Thyroid gland (tissue), 4 donors: Measurements from ENCODE around the gene DNAJC13.

Experiments used
- POLR2A ChIP-seq, 2 donors: fragments of 450-650 bp; IDR thresholded peaks; one replicate each; pipeline ENCODE4 v1.6.1; 2017; ENCODE audit warnings: antibody characterized with exemption in 2 of 2, mild to moderate bottlenecking in 2 of 2, moderate library complexity in 1 of 2
- TF ChIP-seq, protein P1 (sequence below), 6 experiments: fragments of 200-600 bp in 3 of 6; fragments of 450-650 bp in 3 of 6; sonication (generic) in 3 of 6; IDR thresholded peaks; one replicate each; pipeline ENCODE4 v1.5.1; 2016 to 2019; ENCODE audit warnings: antibody characterized with exemption in 6 of 6, mild to moderate bottlenecking in 2 of 6, inconsistent platforms in 1 of 6, moderate library complexity in 1 of 6

GRCh38 chr3:132587401-132587800 lies 170.1 kb downstream of the DNAJC13 start:
- no peak for TF ChIP-seq POLR2A (IDR thresholded peaks at IDR 0.05)
- TF ChIP-seq, protein P1, sequence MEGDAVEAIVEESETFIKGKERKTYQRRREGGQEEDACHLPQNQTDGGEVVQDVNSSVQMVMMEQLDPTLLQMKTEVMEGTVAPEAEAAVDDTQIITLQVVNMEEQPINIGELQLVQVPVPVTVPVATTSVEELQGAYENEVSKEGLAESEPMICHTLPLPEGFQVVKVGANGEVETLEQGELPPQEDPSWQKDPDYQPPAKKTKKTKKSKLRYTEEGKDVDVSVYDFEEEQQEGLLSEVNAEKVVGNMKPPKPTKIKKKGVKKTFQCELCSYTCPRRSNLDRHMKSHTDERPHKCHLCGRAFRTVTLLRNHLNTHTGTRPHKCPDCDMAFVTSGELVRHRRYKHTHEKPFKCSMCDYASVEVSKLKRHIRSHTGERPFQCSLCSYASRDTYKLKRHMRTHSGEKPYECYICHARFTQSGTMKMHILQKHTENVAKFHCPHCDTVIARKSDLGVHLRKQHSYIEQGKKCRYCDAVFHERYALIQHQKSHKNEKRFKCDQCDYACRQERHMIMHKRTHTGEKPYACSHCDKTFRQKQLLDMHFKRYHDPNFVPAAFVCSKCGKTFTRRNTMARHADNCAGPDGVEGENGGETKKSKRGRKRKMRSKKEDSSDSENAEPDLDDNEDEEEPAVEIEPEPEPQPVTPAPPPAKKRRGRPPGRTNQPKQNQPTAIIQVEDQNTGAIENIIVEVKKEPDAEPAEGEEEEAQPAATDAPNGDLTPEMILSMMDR (IDR thresholded peaks at IDR 0.05) = no peak
